Endothelial cell of umbilical vein (primary cell): ENCODE results near the gene DUSP8. TPM values are rescaled to one million over a fixed set of nuclear protein-coding genes. Genes with fewer than 3 reads are reported as not detected.
"Not testable (repeated sequence)": the region's sequence is repeated elsewhere in the genome, so short reads cannot be mapped to it uniquely, and the experiment has no call there.

Experiments used
- BruUV-seq: library from RNA; stranded (reverse); fragments of 400-500 nt; replicated peaks from 2 replicates; lab custom pipeline; 2021; lab: Mats Ljungman, UMichigan
- CTCF ChIA-PET: fragments of 300-600, 350-600 bp; sonication (Branson Sonifier 250); formaldehyde crosslinking; loops from one replicate; lab custom pipeline; 2021; ENCODE audit warnings: antibody characterized with exemption, inconsistent platforms; lab: Charles Lee
- POLR2A ChIA-PET: fragments of 300-600, 350-600 bp; sonication (Branson Sonifier 250); formaldehyde crosslinking; loops from one replicate; lab custom pipeline; 2021; ENCODE audit warnings: antibody characterized with exemption, inconsistent platforms; lab: Charles Lee
- DNase-seq: peaks from one replicate; pipeline ENCODE4 v3.0.0-alpha.2; 2011; ENCODE audit warnings: low read depth, low spot score
- FAIRE-seq: peaks from 2 replicates; lab custom pipeline; 2011; peaks lifted over from hg19 to GRCh38; lab: Jason Lieb, UNC
- H2AFZ ChIP-seq: 2 replicates; pipeline ENCODE4 v1.6.0; 2012; ENCODE audit warnings: low read depth, low read length, control low read depth, inconsistent platforms
- H3K27ac ChIP-seq: 2 replicates; pipeline ENCODE4 v1.5.1; 2011; ENCODE audit warnings: low read depth, mild to moderate bottlenecking, control low read depth, low read length, moderate library complexity; ENCODE audit not compliant: insufficient read depth
- H3K27me3 ChIP-seq, 2 experiments: 2 replicates each; pipeline versions ENCODE4 v1.6.0 to v1.6.1; 2011; ENCODE audit warnings: low read length in 2 of 2, mixed read lengths in 1 of 2; ENCODE audit not compliant: control insufficient read depth in 2 of 2, insufficient read depth in 2 of 2
- H3K36me3 ChIP-seq, 2 experiments: 2 replicates in 1 of 2; 3 replicates in 1 of 2; pipeline ENCODE4 v1.5.1; 2011; ENCODE audit warnings: low read length in 2 of 2, mild to moderate bottlenecking in 1 of 2, moderate library complexity in 1 of 2; ENCODE audit not compliant: control insufficient read depth in 2 of 2, insufficient read depth in 2 of 2; ENCODE audit errors: extremely low read depth in 1 of 2
- H3K4me1 ChIP-seq: 3 replicates; pipeline ENCODE4 v1.5.1; 2011; ENCODE audit warnings: mild to moderate bottlenecking, low read length; ENCODE audit not compliant: control insufficient read depth, insufficient read depth; ENCODE audit errors: extremely low read depth
- H3K4me2 ChIP-seq: 2 replicates; pipeline ENCODE4 v1.6.1; 2011; ENCODE audit warnings: low read length, control low read depth, mixed read lengths; ENCODE audit not compliant: insufficient read depth
- H3K4me3 ChIP-seq, 3 experiments: fragments of 200-600 bp in 1 of 3; sonication (generic), shearing (Covaris generic) in 1 of 3; replicated peaks in 1 of 3; 2 replicates each; pipeline ENCODE4 v1.5.1; 2011 to 2016; ENCODE audit warnings: control low read depth in 3 of 3, low read length in 3 of 3, mild to moderate bottlenecking in 2 of 3, inconsistent platforms in 1 of 3, low read depth in 1 of 3, moderate library complexity in 1 of 3; ENCODE audit not compliant: insufficient read depth in 1 of 3
- H3K79me2 ChIP-seq: 2 replicates; pipeline ENCODE4 v1.6.0; 2012; ENCODE audit warnings: low read length, inconsistent platforms; ENCODE audit not compliant: control insufficient read depth, insufficient read depth
- H3K9ac ChIP-seq: replicated peaks from 2 replicates; pipeline ENCODE3; 2011; ENCODE audit warnings: low read length, control low read depth; ENCODE audit not compliant: insufficient read depth; ENCODE audit errors: extremely low read depth
- H3K9me1 ChIP-seq: replicated peaks from 3 replicates; pipeline ENCODE4 v1.6.0; 2011; ENCODE audit warnings: mild to moderate bottlenecking, low read length; ENCODE audit not compliant: control insufficient read depth, insufficient read depth; ENCODE audit errors: extremely low read depth
- H3K9me3 ChIP-seq: replicated peaks from 2 replicates; pipeline ENCODE4 v1.5.1; 2012; ENCODE audit warnings: low read length, inconsistent platforms; ENCODE audit not compliant: control insufficient read depth, insufficient read depth
- H4K20me1 ChIP-seq: replicated peaks from 2 replicates; pipeline ENCODE3; 2011; ENCODE audit warnings: mild to moderate bottlenecking, low read length; ENCODE audit not compliant: control insufficient read depth, insufficient read depth; ENCODE audit errors: extremely low read depth
- CTCF ChIP-seq, 2 donors: IDR thresholded peaks; 1 replicate in 1 of 2; 2 replicates in 1 of 2; pipeline ENCODE4 v1.5.1; 2011; ENCODE audit warnings: low read length in 2 of 2, mild to moderate bottlenecking in 2 of 2, moderate library complexity in 2 of 2, control low read depth in 1 of 2, inconsistent platforms in 1 of 2, low read depth in 1 of 2; ENCODE audit not compliant: insufficient read depth in 1 of 2; ENCODE audit errors: extremely low read depth in 1 of 2
- EZH2 ChIP-seq: IDR thresholded peaks from 2 replicates; pipeline ENCODE4 v1.6.1; 2012; ENCODE audit warnings: borderline replicate concordance, low read depth, mild to moderate bottlenecking, moderate library complexity, low read length, inconsistent platforms; ENCODE audit not compliant: severe bottlenecking
- FOS ChIP-seq: IDR thresholded peaks from 2 replicates; pipeline ENCODE4 v1.6.1; 2011; ENCODE audit warnings: mild to moderate bottlenecking, low read length, moderate library complexity, borderline replicate concordance; ENCODE audit not compliant: insufficient read depth
- GATA2 ChIP-seq: IDR thresholded peaks from 2 replicates; pipeline ENCODE4 v1.7.0; 2011; ENCODE audit warnings: low read depth, mild to moderate bottlenecking, moderate library complexity, mixed read lengths, low read length; ENCODE audit not compliant: insufficient read length, insufficient read depth
- JUN ChIP-seq: IDR thresholded peaks from 2 replicates; pipeline ENCODE4 v1.6.1; 2011; ENCODE audit warnings: borderline replicate concordance, low read depth; ENCODE audit not compliant: insufficient read length, insufficient read depth
- MAX ChIP-seq: IDR thresholded peaks from 2 replicates; pipeline ENCODE4 v1.6.1; 2011; ENCODE audit not compliant: insufficient read depth, insufficient read length
- MYC ChIP-seq: IDR thresholded peaks from one replicate; pipeline ENCODE4 v1.6.1; 2011; ENCODE audit warnings: mild to moderate bottlenecking, low read depth, low read length
- POLR2A ChIP-seq: IDR thresholded peaks from 2 replicates; pipeline ENCODE4 v1.6.1; 2012; ENCODE audit warnings: low read depth, mild to moderate bottlenecking, control low read depth, low read length
- POLR2AphosphoS5 ChIP-seq: IDR thresholded peaks from 2 replicates; pipeline ENCODE4 v1.6.1; 2012; ENCODE audit warnings: low read depth, mild to moderate bottlenecking, control low read depth, low read length, moderate library complexity; ENCODE audit not compliant: insufficient read depth
- dilution Hi-C: fragments of 300-500 bp; cut with MboI; formaldehyde crosslinking; loops from one replicate; pipeline ENCODE4 v1.15.0; 2019; ENCODE audit warnings: low sequenced_read_pairs; ENCODE audit not compliant: extremely low pct_ligation_motif_present
- intact Hi-C: fragments of 100-400 bp; cut with micrococcal nuclease; formaldehyde crosslinking; loops from one replicate; pipeline ENCODE4 v1.10.0; 2022
- polyA plus RNA-seq, 4 experiments: library from polyadenylated mRNA; depleted of rRNA in 3 of 4; stranded (reverse) in 3 of 4; unstranded in 1 of 4; fragments of >200 nt; gene quantifications; 2 replicates each; pipeline versions ENCODE4 v1.2.1 to v1.2.3, GENCODE V29; 2011 to 2012; ENCODE audit warnings: missing spikeins in 1 of 4
- total RNA-seq: library from RNA; stranded (reverse); gene quantifications from 2 replicates; pipeline ENCODE4 v1.2.3, GENCODE V29; 2021

Gene DUSP8
- total and polyA plus RNA-seq, 2 donors (not counting 3 experiments of a cell fraction or from before 2014, with no cell fraction given) = 4.6 to 5.9 TPM

DNA sequence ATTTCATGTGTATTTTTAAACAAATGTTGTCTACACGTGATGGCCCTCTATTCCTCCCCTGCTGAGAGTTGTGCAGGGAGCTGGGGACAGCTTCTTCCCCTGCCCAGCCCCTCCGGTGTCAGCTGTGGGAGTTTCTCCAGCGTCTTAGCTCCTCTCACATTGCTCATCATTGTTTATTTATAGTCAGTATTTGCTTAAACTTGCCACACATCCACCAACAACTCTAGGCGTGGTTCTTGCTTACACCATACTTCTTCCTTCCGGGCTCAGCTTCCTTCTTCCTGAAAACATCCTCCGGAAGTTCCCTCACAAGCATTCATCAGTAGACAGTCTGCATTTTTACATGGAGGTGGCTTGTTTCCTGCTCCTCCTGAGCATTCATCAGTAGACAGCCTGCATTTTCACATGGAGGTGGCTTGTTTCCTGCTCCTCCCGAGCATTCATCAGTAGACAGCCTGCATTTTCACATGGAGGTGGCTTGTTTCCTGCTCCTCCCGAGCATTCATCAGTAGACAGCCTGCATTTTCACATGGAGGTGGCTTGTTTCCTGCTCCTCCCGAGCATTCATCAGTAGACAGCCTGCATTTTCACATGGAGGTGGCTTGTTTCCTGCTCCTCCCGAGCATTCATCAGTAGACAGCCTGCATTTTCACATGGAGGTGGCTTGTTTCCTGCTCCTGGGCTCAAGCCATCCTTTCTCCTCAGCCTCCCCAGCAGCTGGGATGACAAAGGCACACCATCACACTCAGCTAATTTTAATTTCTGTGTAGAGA lies 17.3 kb upstream of the DUSP8 start:
- H3K4me1 ChIP-seq, dilution Hi-C loops, H4K20me1 ChIP-seq, DNase-seq, H3K9ac ChIP-seq, H3K27me3 ChIP-seq, H3K9me1 ChIP-seq, H3K4me3 ChIP-seq, H3K36me3 ChIP-seq, POLR2A ChIA-PET, H3K9me3 ChIP-seq, BruUV-seq, H3K27ac ChIP-seq, H3K79me2 ChIP-seq: not testable (repeated sequence)
- peak; percentile 14 for TF ChIP-seq FOS
- Histone ChIP-seq H2AFZ (peak overlapping the region; percentile 86), H3K4me2 (peak overlapping the region; percentile 54)
- intact Hi-C loops = loop anchor here (5.0 kb wide), 1 partner anchor 48 kb away; no protein-coding TSS in a partner anchor
- peak; percentile 37 for FAIRE-seq
- CTCF ChIA-PET = interaction anchor here (0.9 to 6.9 kb wide), 5 partner anchors 11 to 63 kb away, joined by 3 to 42 read pairs (median 4); no protein-coding TSS in a partner anchor

DNA sequence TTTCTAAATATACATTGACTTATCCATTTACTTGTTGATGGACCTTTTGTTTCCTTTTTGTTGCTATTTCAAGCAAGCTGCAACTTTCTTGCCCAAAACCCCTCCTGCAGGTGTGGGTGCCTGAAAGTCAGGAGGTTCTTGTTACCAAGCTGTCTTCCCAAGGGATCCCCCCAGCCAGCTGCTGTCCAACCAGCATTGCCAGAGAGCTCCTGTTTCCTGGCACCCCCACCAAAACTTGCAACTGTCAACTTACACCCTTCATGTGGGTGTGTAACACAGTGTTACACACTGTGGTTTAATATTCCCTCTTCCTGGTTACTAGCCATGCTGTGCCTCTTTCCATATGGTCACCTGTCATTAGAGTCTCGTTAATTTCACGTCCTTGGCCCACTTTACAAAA lies 14.6 kb upstream of the DUSP8 start:
- intact Hi-C loops (loop anchor here (5.0 kb wide), 1 partner anchor 51 kb away; no protein-coding TSS in a partner anchor), dilution Hi-C loops (no loop called here)
- no peak for TF ChIP-seq JUN
- no peak for TF ChIP-seq GATA2
- TF ChIP-seq EZH2 = no peak
- no peak for TF ChIP-seq FOS
- TF ChIP-seq POLR2A = no peak
- no peak for TF ChIP-seq CTCF (IDR thresholded peaks at IDR 0.05; ENCODE audit: extremely low read depth in 1 of 2, insufficient read depth in 1 of 2, low read depth in 1 of 2, low read length in 2 of 2)
- TF ChIP-seq MYC = no peak
- no peak for TF ChIP-seq MAX
- no peak for TF ChIP-seq POLR2AphosphoS5
- H3K36me3 ChIP-seq = no peaks in the 10 kb centered on the region
- H3K4me3 ChIP-seq = no peak overlapping the region
- no peak overlapping the region for H3K27ac ChIP-seq
- FAIRE-seq (no peak), DNase-seq (no peak)
- no peaks in the 10 kb centered on the region for H3K9me3 ChIP-seq
- no peaks in the 10 kb centered on the region for H4K20me1 ChIP-seq
- H3K9ac ChIP-seq = no peak overlapping the region
- H3K9me1 ChIP-seq = no peaks in the 10 kb centered on the region
- CTCF ChIA-PET = interaction anchor here (0.9 to 6.9 kb wide), 3 partner anchors 9 to 40 kb away, joined by 4 to 42 read pairs (median 10); no protein-coding TSS in a partner anchor
- no TSS peak for BruUV-seq
- H3K4me2 ChIP-seq = no peak overlapping the region
- POLR2A ChIA-PET = no interaction called here
- no peak overlapping the region for H2AFZ ChIP-seq
- no peaks in the 10 kb centered on the region for H3K27me3 ChIP-seq
- peaks cover 7% of the 10 kb centered on the region for H3K4me1 ChIP-seq
- H3K79me2 ChIP-seq = no peaks in the 10 kb centered on the region
